ENCODE results near the gene KRT34.

Gene KRT34

GRCh38 chr17:41328207-41328606, 53.9 kb downstream of the KRT34 start:
- DNase-seq: no peak

All from left hindlimb (tissue), 1 donor.